ENCODE measurements around the gene BAHCC1.

BAHCC1 gene

DNA sequence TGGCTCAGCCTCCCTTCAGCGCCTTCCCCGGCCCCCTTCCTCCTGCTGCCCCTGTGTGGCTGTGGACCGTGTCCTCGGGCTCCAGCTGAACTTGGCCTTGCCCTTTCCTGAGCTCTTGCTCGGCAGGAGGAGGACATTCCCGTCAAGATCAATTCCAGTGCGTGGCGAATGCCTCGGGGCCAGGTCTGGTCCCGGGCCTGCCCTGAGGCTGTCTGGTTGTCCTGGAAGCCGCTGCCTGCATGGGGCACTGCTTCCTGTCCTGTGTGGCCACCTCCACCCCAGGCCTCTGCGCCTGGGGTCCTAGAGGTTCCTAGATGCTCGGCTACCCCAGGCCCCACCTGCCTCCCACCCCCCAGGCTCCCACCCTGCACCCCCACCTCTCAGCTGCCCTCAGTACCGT is 12.8 kb downstream of the BAHCC1 start:
- Mint-ChIP-seq H3K9me3 (no peaks in the 10 kb centered on the region), H3K4me1 (peaks cover 29% of the 10 kb centered on the region), H3K27ac (no peak overlapping the region), H3K4me3 (no peak overlapping the region), H3K27me3 (peaks cover 68% of the 10 kb centered on the region)
- DNase-seq (no peak), ATAC-seq (no peak)

DNA sequence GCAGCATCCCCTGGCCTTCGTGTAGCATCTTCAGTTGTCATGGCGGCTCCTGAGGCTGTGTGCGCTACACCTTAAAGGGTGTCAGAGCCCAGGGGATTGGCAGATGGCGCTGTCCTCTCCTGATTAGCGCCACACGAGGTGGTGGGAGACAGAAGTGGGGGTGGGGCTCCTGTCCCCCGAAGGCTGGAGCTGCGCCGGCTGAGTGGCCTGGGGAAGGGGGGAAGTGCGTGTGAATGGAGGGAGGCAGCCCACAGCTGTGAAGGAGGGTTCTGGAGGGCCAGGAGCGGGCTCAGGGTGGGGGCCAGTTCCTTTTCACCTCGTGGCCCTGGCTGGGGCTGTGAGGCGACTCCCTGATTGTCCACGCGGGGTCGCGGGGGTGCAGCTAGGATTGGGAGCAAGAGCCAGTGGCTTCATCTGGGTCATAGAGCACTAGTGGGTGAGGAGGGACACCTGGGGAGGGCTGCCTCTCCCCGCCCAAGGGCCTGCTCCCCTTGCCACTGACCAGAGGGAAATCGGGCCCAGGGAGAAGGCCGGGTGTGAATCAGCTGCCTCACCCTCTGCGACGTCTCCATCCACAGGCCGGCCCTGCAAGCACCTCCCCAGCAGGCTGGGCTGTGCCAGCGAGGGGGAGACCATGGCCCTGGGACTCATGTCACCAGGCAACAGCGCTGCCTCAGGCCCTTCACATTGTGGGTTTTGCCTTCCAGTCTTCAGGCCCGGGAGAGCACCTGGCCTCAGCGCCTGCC is 14.1 kb downstream of the BAHCC1 start:
- ATAC-seq = no peak

DNA sequence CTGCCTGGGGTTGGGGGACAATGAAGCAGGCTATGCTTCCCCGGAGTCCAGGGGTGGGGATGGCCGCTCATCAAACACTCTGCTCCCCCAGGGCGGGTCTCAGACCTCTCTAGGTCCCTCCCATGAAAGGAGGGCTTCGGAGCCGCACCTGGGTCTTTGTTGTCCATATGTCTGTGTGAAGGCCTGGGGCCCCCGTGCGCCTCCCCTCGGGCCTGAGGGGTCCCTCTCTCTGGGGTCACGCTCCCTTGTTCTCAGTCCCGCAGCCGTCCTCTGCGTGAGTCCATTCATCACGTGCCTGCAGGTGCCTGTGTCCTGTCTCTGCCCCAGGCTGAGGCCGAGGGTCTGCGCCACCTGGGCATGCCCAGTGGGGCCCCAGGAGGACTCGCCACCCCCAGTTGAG is 15.6 kb downstream of the BAHCC1 start:
- Mint-ChIP-seq H3K27me3 (peaks cover 40% of the 10 kb centered on the region), H3K4me3 (no peak overlapping the region)
- no peak for ATAC-seq

More for the DNA sequence above, 14.1 kb downstream of the BAHCC1 start:
- Mint-ChIP-seq H3K4me1 (peaks cover 42% of the 10 kb centered on the region), H3K4me3 (no peak overlapping the region), H3K9me3 (no peaks in the 10 kb centered on the region), H3K27me3 (peaks cover 55% of the 10 kb centered on the region), H3K27ac (no peak overlapping the region)
- no peak for DNase-seq

DNA sequence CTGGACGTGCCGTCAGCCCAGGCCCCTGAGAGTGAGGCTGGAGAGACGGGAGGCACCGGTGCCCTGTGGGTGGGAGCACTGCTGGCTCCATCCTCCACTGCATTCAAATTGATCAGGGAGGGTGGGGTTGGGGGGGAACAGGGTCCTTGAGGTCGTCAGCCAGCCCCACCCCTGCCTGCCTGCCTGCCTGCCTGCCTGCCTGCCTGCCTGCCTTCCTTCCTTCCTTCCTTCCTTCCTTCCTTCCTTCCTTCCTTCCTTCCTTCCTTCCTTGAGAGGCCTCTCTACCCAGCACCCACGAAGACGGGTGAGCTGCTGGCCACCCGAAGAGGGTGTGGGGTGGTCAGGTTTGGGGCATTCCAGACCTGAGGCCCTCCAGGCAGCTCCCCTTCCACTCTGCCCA is 16.0 kb downstream of the BAHCC1 start:
- no peak overlapping the region for H3K4me3 Mint-ChIP-seq
- no peak for ATAC-seq

More for the DNA sequence above, 15.6 kb downstream of the BAHCC1 start:
- Mint-ChIP-seq H3K27ac (no peak overlapping the region), H3K9me3 (no peaks in the 10 kb centered on the region), H3K4me1 (peaks cover 42% of the 10 kb centered on the region)
- no peak for DNase-seq

DNA sequence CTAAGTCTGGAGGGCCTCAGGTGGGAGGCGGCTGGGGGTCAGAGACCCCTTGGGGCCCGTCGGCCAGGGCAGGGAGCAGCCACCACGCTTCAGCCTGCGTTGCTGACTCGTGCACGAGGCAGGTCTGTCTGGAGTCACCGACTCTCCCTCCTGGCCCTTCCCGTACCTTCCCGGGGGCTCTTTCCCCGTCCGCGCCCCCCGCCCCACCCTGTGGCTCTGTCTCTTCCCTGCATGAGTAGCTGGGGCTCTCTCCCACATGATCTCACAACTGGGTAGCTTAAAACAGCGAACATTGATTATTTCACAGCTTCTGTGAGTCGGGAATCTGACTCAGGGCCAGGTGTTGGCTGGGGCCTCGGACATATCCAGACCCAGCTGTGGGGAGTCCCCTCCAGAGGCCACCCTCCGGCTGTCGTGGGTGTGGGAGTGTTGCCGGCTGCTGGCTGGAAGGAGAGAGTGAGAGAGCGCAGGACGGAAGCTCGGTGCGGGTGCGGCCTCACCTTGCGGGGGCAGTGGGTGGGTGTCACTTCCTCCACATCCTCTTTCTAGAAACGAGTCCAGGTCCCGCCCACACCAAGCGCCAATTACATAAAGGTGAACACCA is 17.3 kb downstream of the BAHCC1 start:
- DNase-seq (peak; percentile 58 to 76), ATAC-seq (peak; percentile 77)
- Mint-ChIP-seq H3K27ac (peak overlapping the region in 1 of 2 donors; percentile 27), H3K9me3 (no peaks in the 10 kb centered on the region), H3K27me3 (peaks cover 24% of the 10 kb centered on the region), H3K4me3 (peak overlapping the region; percentile 40 to 68), H3K4me1 (peaks cover 42% of the 10 kb centered on the region)

More for the DNA sequence above, 16.0 kb downstream of the BAHCC1 start:
- no peaks in the 10 kb centered on the region for H3K9me3 Mint-ChIP-seq
- DNase-seq = no peak
- peak overlapping the region in 1 of 2 donors; percentile 10 for H3K27ac Mint-ChIP-seq
- H3K27me3 Mint-ChIP-seq = peaks cover 35% of the 10 kb centered on the region
- H3K4me1 Mint-ChIP-seq = peaks cover 42% of the 10 kb centered on the region

DNA sequence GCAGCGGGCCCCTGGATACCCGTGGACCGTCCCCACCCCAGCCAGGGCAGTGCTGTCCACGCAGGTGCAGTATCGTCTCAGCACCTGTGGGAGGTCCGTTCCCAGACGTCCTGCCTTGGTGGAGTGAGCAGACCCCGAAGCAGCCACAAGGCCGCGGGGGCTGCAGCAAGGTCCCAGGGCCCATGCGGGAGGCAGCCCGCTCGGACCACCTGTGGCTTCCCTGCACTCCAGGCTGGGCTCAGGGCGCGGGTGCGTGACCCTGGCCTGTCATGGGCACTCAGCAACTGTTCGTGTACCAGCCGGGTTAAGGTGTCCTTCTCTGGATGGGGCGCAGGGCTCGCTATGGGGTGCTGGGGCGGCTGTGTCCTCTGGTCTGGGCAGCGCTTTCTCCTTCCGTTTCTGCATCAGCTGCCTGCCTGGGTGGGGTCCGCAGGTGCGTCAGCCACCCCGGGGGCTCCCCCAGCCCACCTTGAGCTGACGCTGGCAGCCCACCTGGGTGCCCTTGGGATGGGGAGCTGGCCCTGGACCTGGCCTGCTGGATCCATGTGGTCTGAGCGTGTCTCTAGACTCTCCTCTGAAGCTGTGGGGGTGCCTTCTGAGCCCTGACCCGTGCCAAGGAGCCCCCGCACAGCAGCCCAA is 18.4 kb downstream of the BAHCC1 start:
- Mint-ChIP-seq H3K4me1 (peaks cover 42% of the 10 kb centered on the region), H3K27me3 (peaks cover 20% of the 10 kb centered on the region), H3K4me3 (peak overlapping the region in 1 of 2 donors; percentile 24), H3K9me3 (no peaks in the 10 kb centered on the region), H3K27ac (no peak overlapping the region)
- no peak for DNase-seq
- no peak for ATAC-seq

DNA sequence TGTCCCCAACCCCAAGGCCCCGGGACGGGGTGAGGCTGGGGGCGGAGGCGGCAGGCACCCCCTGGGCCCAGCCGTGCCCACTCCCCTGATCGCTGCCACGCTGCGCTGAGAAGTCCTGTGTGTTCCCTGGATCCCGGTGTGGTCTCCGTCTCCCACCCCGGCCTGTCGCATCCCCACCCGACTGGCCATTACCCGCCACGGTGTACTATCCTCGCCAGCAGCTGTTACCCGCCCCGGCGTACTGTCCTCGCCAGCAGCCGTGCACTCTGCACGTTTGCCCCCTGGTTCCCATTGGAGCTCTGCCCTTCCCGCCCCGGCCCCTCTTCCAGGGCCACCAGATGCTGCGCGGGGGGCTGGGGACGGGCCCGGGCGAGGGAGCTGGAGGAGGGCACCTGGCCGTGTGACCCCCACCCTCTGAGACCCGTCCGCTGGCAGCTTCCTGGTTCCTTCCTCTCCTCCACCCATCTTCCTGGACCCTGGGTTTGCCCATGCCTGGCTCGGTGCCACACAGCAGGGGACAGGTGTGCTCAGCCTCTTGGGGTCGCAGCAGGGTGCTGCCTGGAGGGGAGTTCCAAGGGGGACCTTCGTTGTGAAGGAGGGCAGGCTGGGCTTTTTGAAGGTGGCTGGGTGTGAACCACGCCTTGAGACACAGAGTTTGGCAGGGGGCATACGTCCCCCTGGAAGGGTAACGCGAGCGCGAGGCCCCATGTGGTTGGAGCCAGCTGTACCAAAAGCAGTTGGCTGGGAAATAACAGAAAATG is 19.7 kb downstream of the BAHCC1 start:
- H3K9me3 Mint-ChIP-seq = no peaks in the 10 kb centered on the region
- peak; percentile 16 for ATAC-seq

DNA sequence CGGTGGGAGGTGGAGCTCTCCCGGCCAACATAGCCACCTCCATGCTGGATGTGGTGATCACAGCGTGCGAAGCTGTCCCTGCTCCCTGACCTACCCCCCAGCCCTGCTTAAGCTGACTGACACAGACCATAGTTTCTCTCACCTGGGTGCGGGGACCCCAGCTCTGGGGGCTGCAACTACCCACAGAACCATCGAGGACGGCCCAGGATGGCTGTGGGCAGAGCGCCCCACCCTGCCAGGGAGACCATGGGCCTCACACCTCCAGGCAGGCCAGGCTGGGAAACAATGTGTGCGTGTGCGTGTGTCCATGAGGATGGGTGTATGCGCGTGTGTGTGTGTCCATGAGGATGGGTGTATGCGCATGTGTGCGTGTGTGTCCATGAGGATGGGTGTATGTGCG is 20.4 kb downstream of the BAHCC1 start:
- DNase-seq = no peak
- H3K4me3 Mint-ChIP-seq = no peak overlapping the region
- peaks cover 20% of the 10 kb centered on the region for H3K27me3 Mint-ChIP-seq
- H3K27ac Mint-ChIP-seq = no peak overlapping the region
- ATAC-seq = no peak
- peaks cover 35% of the 10 kb centered on the region for H3K4me1 Mint-ChIP-seq
- H3K9me3 Mint-ChIP-seq = no peaks in the 10 kb centered on the region

More for the DNA sequence above, 19.7 kb downstream of the BAHCC1 start:
- Mint-ChIP-seq H3K27ac (peak overlapping the region in 1 of 2 donors; percentile 19), H3K4me1 (peaks cover 35% of the 10 kb centered on the region), H3K4me3 (no peak overlapping the region), H3K27me3 (peaks cover 12% of the 10 kb centered on the region)
- no peak for DNase-seq

DNA sequence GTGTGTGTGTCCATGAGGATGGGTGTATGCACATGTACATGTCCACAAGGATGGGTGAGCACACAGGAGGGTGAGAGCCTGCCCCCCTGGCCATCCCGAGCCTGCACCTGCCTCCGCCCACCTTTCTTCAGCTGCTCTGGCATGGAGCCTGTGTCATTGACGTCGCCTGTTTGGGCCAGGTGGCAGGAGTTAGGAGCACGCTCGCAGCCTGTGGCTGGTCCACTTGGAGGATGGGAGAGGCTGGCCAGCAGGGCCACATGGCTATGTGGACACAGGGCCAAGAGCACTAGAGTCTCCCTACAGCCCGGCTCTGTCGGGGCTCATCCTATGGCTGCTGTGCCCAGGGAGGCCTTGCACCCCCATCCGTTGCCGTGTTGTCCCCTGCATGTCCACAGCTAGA is 21.4 kb downstream of the BAHCC1 start:
- ATAC-seq = no peak
- Mint-ChIP-seq H3K27me3 (peaks cover 22% of the 10 kb centered on the region), H3K27ac (no peak overlapping the region), H3K4me3 (no peak overlapping the region), H3K4me1 (peaks cover 27% of the 10 kb centered on the region), H3K9me3 (no peaks in the 10 kb centered on the region)
- DNase-seq = no peak

DNA sequence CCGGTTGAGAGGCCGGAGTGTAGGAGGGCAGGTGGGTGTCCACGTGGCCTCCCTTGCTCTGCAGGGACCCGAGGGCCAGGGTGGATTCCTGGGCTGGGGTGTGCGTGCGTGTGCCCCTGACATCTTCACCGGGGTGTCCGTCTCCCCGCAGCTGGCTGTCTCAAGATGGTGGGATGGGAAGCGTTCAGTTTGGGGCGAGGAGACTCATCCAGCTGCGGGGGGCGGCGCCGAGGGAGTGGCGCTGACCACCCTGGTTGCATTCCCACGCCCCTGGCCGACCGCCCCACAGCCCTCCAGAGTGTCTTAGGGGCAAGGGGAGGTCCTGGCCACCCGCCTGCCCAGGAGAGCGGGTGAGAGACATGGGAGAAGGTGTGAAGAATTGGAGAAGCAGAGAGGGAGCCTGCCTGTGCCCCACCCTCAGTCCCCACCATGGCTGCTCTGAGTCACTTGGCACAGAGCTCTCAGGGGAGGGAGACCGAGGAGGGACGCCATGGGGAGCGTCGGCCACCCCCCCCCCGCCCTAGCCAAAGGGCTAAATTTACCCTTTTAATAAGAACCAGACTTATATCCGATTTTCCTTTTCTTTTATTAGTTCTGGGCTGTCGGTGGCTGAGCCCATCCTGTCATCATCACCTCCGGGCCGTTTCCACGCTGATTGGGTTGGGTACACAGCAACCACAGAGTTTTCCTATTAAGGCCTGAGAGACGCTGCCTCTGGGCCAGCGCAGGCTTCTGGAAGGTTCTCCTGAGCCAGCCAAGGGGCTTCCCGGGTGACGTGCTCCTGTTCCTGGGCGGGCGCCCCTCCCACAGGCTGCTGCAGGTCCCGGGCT is 22.0 kb downstream of the BAHCC1 start:
- Mint-ChIP-seq H3K27ac (no peak overlapping the region), H3K4me3 (no peak overlapping the region), H3K27me3 (peaks cover 22% of the 10 kb centered on the region), H3K4me1 (peaks cover 21% of the 10 kb centered on the region), H3K9me3 (no peaks in the 10 kb centered on the region)
- ATAC-seq = no peak
- DNase-seq = no peak

DNA sequence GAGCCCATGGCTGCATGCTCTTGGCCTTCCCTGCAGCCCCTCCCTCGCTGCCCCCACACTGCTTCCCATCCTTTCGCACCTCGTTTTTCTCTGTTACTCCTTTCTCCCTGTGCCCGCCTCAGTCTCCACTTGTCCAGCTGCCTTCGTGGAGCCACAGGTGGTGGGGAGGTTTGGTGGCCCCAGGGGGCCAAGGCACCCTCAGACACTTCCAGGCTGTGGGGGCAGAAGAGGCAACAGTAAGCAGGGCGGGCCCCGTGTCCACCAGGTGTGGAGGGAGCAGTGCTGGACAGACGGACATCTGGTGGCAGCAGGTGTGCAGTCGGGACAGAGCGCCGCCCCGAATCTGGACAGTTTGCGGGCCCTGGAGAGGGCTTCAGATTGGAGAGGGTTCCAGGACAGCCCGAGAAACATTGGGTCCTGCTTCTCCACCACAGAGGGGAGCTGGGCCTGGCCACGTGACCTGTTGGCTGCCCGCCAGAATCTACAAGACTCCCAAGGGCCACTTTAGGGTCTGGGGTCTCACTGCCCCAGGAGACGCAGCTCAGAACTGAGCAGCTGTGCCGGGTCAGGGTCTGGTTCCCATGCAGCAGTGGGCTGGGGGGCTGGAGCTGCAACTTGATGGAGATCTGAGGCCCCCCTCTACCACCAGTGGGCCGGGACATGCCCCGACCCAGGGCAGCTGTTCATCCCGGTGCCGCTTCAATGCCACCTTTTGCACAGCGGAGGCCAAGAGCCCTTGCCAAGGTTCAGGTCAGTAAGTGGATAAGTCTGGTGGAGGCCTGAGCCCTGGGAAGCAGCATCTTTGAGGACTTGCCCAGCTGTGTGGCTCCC is 22.8 kb downstream of the BAHCC1 start:
- H3K9me3 Mint-ChIP-seq = no peaks in the 10 kb centered on the region
- peaks cover 22% of the 10 kb centered on the region for H3K27me3 Mint-ChIP-seq
- H3K27ac Mint-ChIP-seq = no peak overlapping the region
- no peak overlapping the region for H3K4me3 Mint-ChIP-seq
- ATAC-seq (no peak), DNase-seq (no peak)
- H3K4me1 Mint-ChIP-seq = peaks cover 12% of the 10 kb centered on the region

DNA sequence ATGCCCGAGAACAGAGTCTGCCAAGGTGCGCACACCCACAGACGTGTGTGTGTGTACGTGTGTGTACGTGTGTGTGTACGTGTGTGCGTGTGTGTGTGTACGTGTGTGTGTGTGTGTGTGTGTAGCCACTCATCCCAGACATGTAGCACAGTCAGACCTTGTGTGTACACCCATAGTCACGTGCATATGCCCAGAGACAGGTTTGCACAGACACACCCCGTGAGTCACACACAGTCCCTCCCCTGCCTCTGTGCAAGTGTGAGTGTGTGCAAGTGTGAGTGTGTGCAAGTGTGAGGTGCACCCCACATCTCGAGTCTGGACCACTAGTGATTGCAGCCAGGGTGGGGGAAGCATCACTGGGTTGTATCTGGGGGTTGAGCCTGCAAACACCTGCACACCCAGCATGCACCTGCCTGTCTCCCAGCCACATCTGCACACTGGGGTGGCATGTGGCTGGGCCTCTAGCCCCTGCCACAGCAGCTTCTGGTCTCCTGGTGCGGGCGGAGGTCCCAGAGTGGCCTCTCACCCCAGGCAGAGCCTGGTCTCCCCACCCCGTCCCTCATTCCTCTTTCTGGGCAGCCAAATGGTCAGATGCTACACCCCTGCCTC is 23.6 kb downstream of the BAHCC1 start:
- H3K4me1 Mint-ChIP-seq = peaks cover 5% of the 10 kb centered on the region
- no peak overlapping the region for H3K27ac Mint-ChIP-seq
- no peak overlapping the region for H3K4me3 Mint-ChIP-seq
- DNase-seq (no peak), ATAC-seq (no peak)
- peaks cover 22% of the 10 kb centered on the region for H3K27me3 Mint-ChIP-seq
- no peaks in the 10 kb centered on the region for H3K9me3 Mint-ChIP-seq

DNA sequence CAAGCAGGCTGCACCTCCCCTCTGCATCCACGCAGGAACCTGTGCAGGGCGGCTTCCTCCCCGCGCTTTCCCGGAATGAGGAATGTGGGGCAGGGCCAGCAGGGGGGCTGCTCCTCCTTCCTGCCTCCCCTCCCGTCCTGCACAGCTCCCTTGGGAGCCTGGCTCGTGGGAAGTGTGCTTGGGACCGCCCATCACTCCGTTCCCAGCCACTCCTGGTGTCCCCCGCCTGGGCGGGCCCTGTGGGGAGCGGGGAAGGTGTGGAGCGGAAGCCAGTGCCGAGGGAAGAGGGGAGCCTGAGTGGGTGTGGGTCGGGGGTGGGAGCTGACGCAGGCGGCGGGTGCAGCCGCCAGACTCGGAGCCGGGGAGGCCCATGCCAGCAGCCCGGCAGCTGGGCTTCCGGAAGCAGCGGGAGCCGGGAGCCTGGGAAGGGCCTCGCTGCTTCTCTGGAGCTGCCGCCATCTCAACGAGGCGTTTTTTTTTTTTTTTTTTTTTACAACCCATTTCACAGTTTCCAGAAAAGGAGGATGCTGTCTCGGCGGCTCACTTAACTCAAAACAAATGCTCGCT is 24.1 kb downstream of the BAHCC1 start:
- no peak overlapping the region for H3K27ac Mint-ChIP-seq
- H3K4me3 Mint-ChIP-seq = no peak overlapping the region
- ATAC-seq = no peak
- H3K4me1 Mint-ChIP-seq = no peaks in the 10 kb centered on the region
- H3K9me3 Mint-ChIP-seq = no peaks in the 10 kb centered on the region
- H3K27me3 Mint-ChIP-seq = peaks cover 22% of the 10 kb centered on the region
- DNase-seq = no peak

Measured in stimulated activated naive CD8-positive, alpha-beta T cell treated with anti-CD3 and anti-CD28 coated beads, Interleukin-15, amount 100 ng/mL, for 72 hours (primary cell).